ENCODE measurements around the gene CRTAC1.
"Not testable (repeated sequence)": the region's sequence is repeated elsewhere in the genome, so short reads cannot be mapped to it uniquely, and the experiment has no call there.

The CRTAC1 gene

DNA sequence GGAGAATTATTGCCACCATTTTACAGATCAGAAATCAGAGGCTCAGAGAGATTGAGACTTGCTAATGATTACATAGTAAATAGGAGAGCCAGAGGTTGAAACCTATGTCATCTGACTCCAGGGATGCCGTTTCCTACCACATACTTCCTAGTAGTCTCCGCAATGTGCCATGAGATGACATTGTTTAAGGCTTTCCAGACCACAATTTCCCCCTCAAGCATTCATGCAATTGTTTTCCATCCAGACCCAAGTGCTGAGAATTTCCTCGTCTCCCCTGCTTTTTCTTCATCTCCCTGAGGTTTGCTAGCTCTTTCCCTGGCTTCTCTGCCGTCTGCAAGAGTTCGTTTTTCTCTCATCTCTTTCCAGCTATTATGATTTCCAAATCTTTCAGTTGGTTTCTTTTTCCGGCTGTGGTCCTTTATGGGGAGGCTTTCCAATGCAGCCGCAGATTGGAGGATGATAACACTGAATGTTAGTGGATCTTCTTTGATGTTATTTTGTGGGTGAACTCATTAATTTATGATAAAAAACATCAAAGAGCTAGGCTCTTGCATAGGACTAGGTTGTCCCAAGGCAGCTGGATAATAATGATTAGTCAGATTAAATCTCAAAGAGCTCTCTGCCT, 187.7 kb downstream of the CRTAC1 start:
- no peaks in the 10 kb centered on the region; the same call in 1 of the 2 replicates for H3K9me3 ChIP-seq
- no peaks in the 10 kb centered on the region; the same call in 1 of the 2 replicates for H4K20me1 ChIP-seq
- no peak overlapping the region for H3K27ac ChIP-seq
- H3K4me3 ChIP-seq = no peak overlapping the region
- H3K4me2 ChIP-seq = peak overlapping the region; percentile 73
- peaks cover 29% of the 10 kb centered on the region for H3K4me1 ChIP-seq
- no peak overlapping the region for H3K9ac ChIP-seq
- no peaks in the 10 kb centered on the region for H3K27me3 ChIP-seq
- no peak for TF ChIP-seq Cebpa-rat (IDR thresholded peaks at IDR 0.05)
- H3K36me3 ChIP-seq = no peaks in the 10 kb centered on the region

DNA sequence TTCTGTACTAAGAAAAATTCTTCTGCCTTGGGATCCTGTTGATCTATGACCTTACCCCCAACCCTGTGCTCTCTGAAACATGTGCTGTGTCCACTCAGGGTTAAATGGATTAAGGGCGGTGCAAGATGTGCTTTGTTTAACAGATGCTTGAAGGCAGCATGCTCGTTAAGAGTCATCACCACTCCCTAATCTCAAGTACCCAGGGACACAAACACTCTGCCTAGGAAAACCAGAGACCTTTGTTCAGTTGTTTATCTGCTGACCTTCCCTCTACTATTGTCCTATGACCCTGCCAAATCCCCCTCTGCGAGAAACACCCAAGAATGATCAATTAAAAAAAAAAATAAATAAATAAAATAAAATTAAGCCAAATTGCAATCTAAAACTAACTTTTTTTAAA, 188.3 kb downstream of the CRTAC1 start:
- not testable (repeated sequence) for H3K9ac ChIP-seq, H3K36me3 ChIP-seq, H4K20me1 ChIP-seq, H3K4me2 ChIP-seq, H3K4me3 ChIP-seq, H3K27me3 ChIP-seq, H3K27ac ChIP-seq, H3K9me3 ChIP-seq
- H3K4me1 ChIP-seq = peaks cover 29% of the 10 kb centered on the region

DNA sequence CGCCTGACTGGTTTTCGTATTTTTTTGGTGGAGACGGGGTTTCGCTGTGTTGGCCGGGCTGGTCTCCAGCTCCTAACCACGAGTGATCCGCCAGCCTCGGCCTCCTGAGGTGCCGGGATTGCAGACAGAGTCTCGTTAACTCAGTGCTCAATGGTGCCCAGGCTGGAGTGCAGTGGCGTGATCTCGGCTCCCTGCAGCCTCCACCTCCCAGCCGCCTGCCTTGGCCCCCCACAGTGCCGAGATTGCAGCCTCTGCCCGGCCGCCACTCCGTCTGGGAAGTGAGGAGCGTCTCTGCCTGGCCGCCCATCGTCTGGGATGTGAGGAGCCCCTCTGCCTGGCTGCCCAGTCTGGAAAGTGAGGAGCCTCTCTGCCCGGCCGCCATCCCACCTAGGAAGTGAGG, 189.3 kb downstream of the CRTAC1 start:
- H3K27me3 ChIP-seq, H3K4me2 ChIP-seq, H3K9ac ChIP-seq, H3K4me3 ChIP-seq, H4K20me1 ChIP-seq, H3K27ac ChIP-seq, H3K36me3 ChIP-seq, H3K9me3 ChIP-seq: not testable (repeated sequence)
- H3K4me1 ChIP-seq = peaks cover 29% of the 10 kb centered on the region

DNA sequence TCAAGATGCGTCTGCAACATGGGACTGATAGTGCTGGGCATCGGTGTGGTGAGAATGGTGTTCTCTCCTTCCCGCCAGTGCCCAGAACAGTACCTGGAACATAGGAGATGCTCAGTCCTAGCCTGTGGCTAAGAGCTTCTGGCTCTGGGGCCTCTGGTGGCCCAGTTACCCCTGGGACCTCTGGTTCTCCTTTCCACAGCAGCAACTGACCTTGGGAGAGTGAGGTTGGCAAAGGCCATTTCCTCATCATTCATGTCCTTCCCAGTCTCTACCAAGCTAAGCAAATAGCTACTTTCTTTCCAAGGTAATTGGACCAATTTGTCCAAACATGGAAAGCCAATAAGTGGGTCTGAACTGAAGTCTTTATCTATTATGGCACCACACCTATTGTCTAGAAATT, 192.3 kb downstream of the CRTAC1 start:
- Histone ChIP-seq H4K20me1 (no peaks in the 10 kb centered on the region; the same call in 1 of the 2 replicates), H3K27ac (no peak overlapping the region), H3K4me1 (peaks cover 23% of the 10 kb centered on the region), H3K9me3 (no peaks in the 10 kb centered on the region; the same call in 1 of the 2 replicates), H3K4me3 (no peak overlapping the region), H3K4me2 (no peak overlapping the region), H3K9ac (no peak overlapping the region), H3K27me3 (no peaks in the 10 kb centered on the region), H3K36me3 (no peaks in the 10 kb centered on the region)
- no peak for TF ChIP-seq Cebpa-rat (IDR thresholded peaks at IDR 0.05)

DNA sequence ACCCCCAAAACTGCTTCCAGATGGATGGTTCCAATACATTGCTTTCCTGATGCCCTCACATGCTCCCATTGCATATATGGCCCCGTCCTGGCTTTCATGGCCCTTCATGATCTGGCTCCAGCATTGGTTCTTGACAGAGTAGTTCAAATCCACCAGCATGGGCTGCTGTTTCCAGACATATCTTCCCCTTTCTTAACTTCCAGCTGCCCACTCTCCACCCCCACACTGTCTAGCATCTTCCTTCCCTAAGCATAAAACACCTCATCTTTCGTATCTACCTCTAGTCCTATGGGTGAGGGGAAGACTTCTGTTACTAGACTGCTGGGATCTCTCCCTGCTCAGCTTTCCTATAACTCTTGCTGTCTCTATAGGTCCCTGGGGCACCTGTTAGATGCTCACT, 194.0 kb downstream of the CRTAC1 start:
- Histone ChIP-seq H3K36me3 (no peaks in the 10 kb centered on the region), H3K4me2 (no peak overlapping the region), H3K27me3 (no peaks in the 10 kb centered on the region), H3K9ac (no peak overlapping the region), H3K4me1 (peaks cover 15% of the 10 kb centered on the region), H3K9me3 (no peaks in the 10 kb centered on the region; the same call in 1 of the 2 replicates), H4K20me1 (no peaks in the 10 kb centered on the region), H3K27ac (no peak overlapping the region), H3K4me3 (no peak overlapping the region)
- TF ChIP-seq Cebpa-rat (IDR thresholded peaks at IDR 0.05) = no peak

DNA sequence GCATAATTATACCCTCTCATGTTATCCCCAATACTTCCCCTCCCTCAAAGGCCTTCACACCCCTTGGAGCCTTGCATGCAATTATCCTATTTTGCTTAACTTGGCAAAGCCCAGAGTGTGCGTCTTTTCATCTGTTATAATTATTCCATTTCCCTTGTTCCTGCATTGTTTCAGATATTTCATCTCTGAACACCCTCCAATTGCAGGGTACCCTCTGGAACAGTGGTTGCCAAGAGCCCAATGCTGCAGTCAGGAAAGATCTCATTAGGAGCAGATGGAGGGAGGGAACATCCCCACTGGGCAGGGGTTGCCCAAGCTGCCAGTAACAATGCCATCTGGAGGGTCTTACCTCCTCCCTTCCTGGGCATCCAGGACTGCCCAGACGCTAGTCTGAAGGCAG, 199.2 kb downstream of the CRTAC1 start:
- Histone ChIP-seq H3K36me3 (no peaks in the 10 kb centered on the region), H3K9ac (no peak overlapping the region), H3K9me3 (no peaks in the 10 kb centered on the region), H3K27ac (no peak overlapping the region), H3K4me3 (no peak overlapping the region), H3K4me1 (no peaks in the 10 kb centered on the region), H3K4me2 (no peak overlapping the region), H3K27me3 (no peaks in the 10 kb centered on the region), H4K20me1 (no peaks in the 10 kb centered on the region)
- no peak for TF ChIP-seq Cebpa-rat (IDR thresholded peaks at IDR 0.05)

DNA sequence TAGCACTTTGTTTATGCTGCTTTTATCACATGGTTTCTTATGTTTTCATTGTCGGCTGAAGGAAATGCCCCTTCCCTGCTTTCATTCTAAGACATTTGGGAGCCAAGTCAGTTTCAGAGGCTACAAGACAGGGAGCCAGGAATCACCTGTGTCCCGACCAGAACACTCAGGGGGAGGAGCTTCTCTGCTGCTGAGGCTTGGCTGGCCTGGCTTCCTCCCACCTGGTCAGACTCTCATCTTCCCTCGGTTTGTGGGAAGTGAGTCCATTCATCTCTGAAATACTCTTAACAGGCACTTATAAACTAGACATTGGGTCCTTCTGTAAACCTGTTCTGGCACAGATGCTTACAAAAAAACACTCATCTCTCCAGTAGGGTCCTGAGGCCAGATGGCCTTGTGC, 200.4 kb downstream of the CRTAC1 start:
- H3K27me3 ChIP-seq = no peaks in the 10 kb centered on the region
- no peaks in the 10 kb centered on the region for H3K36me3 ChIP-seq
- no peak for TF ChIP-seq Cebpa-rat (IDR thresholded peaks at IDR 0.05)
- no peak overlapping the region for H3K4me3 ChIP-seq
- no peak overlapping the region for H3K27ac ChIP-seq
- no peak overlapping the region for H3K4me2 ChIP-seq
- no peaks in the 10 kb centered on the region for H3K9me3 ChIP-seq
- H4K20me1 ChIP-seq = no peaks in the 10 kb centered on the region
- H3K9ac ChIP-seq = no peak overlapping the region
- H3K4me1 ChIP-seq = no peaks in the 10 kb centered on the region

DNA sequence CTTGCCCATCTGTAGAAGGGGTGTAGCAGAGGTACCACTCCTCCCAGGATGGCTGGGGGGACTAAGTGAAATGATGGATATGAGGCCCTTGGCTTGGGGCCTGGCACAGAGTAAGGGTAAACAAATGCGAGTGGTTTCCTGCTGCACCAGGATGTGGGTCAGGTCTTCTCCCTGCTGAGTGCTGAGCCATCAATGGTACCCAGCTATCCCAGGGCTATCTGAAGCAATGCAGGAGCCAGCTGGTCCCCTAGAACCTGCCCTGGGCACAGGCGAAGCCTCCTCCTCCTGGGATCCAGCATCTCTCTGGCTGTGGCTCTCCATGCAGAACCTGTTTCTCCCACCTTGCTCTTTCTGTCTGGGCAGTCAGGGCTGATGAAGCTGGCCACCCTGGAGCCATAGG, 201.7 kb downstream of the CRTAC1 start:
- Histone ChIP-seq H3K9ac (no peak overlapping the region), H3K4me3 (no peak overlapping the region), H4K20me1 (no peaks in the 10 kb centered on the region), H3K27ac (no peak overlapping the region), H3K4me1 (no peaks in the 10 kb centered on the region), H3K27me3 (no peaks in the 10 kb centered on the region), H3K4me2 (no peak overlapping the region), H3K9me3 (no peaks in the 10 kb centered on the region), H3K36me3 (no peaks in the 10 kb centered on the region)
- no peak for TF ChIP-seq Cebpa-rat (IDR thresholded peaks at IDR 0.05)

DNA sequence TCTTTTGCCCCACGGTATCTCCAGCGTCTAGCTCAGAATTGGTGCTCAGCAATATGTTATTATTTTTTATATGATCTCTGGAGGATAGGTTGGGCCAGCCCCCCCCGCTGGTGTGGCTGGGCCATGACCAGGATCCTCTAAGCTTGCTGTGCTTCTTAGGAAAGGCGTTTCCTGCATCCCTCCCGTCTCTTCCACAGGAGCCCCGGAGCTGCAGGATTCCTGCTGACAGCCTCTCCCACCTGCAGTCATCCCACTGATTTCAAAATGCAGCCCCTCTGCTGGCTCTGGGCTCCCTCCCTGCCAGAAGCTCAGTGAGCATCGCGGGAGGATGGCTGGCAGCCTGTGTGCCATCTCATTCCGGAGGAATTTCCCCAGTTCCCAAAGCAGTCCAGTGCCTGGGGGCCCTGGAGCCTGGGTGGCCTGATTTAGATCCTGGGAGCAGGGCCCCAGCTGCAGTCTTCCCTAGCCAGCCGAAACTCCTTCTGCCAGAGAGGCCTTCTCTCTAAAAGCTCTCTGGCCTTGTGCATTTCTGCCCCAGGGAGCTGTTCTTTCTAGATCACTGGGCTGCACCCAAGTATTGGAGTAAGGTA, 202.6 kb downstream of the CRTAC1 start:
- no peak for TF ChIP-seq Cebpa-rat (IDR thresholded peaks at IDR 0.05)
- Histone ChIP-seq H3K27me3 (no peaks in the 10 kb centered on the region), H3K27ac (no peak overlapping the region), H3K4me2 (no peak overlapping the region), H3K9me3 (no peaks in the 10 kb centered on the region), H4K20me1 (no peaks in the 10 kb centered on the region), H3K4me3 (no peak overlapping the region), H3K36me3 (no peaks in the 10 kb centered on the region), H3K4me1 (no peaks in the 10 kb centered on the region), H3K9ac (no peak overlapping the region)

DNA sequence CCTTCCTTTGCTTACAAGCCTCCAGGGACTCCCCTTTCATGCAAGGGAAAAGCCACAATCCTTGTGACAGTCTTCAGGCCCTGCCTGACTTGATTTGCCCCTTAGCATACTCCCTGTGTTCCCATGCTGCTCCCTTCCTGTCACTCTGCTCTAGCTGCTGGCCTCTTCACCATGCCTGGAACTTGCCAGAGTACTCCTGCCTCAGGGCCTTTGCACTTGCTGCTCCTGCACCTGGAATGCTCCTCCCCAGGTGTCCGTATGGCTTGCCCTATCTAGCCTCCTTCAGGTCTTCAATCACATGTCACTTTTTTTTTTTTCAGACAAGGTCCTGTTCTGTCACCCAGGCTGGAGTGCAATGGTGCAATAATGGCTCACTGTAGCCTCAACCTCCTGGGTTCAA, 203.5 kb downstream of the CRTAC1 start:
- H3K4me2 ChIP-seq = no peak overlapping the region
- H3K36me3 ChIP-seq = no peaks in the 10 kb centered on the region
- no peak overlapping the region for H3K4me3 ChIP-seq
- no peaks in the 10 kb centered on the region for H3K27me3 ChIP-seq
- no peak for TF ChIP-seq Cebpa-rat (IDR thresholded peaks at IDR 0.05)
- H3K9ac ChIP-seq = no peak overlapping the region
- no peaks in the 10 kb centered on the region for H3K9me3 ChIP-seq
- H4K20me1 ChIP-seq = no peaks in the 10 kb centered on the region
- H3K27ac ChIP-seq = no peak overlapping the region
- no peaks in the 10 kb centered on the region for H3K4me1 ChIP-seq

All from BLaER1 (cell line).